HEK293 (cell line): ENCODE results near the gene STRADA.
A peak's percentile ranks its signal among the peaks of the same experiment; 100 is the strongest.

Experiments
- CTCF ChIA-PET: fragments of 350-600 bp; formaldehyde crosslinking; extraction: SDS; loops from one replicate; lab custom pipeline; 2021; ENCODE audit warnings: antibody characterized with exemption; lab: Yijun Ruan, JAX
- POLR2A ChIA-PET: fragments of 300-600 bp; formaldehyde crosslinking; extraction: SDS; loops from one replicate; lab custom pipeline; 2020; ENCODE audit warnings: antibody characterized with exemption, inconsistent platforms; lab: Yijun Ruan, JAX
- H3K27ac ChIP-seq: fragments of 200-500 bp; sonication (Bioruptor generic); 2 replicates; pipeline ENCODE4 v1.5.1; 2014; ENCODE audit warnings: low read depth, low read length, control low read depth, inconsistent platforms; ENCODE audit errors: extremely low read depth
- H3K36me3 ChIP-seq, 2 experiments: fragments of 200-500 bp in 1 of 2; sonication (Bioruptor generic) in 1 of 2; 1 replicate in 1 of 2; 2 replicates in 1 of 2; pipeline ENCODE4 v1.5.1; 2014 to 2017; ENCODE audit warnings: inconsistent platforms in 2 of 2, low read length in 2 of 2; ENCODE audit not compliant: control insufficient read depth in 2 of 2, insufficient read depth in 1 of 2
- H3K4me1 ChIP-seq: fragments of 200-500 bp; sonication (Bioruptor generic); 2 replicates; pipeline ENCODE4 v1.5.1; 2014; ENCODE audit warnings: mild to moderate bottlenecking, low read length, inconsistent platforms; ENCODE audit not compliant: control insufficient read depth, insufficient read depth
- H3K4me3 ChIP-seq: 2 replicates; pipeline ENCODE4 v1.5.1; 2011; ENCODE audit warnings: low read depth, mild to moderate bottlenecking, control low read depth, low read length, moderate library complexity
- H3K9me3 ChIP-seq: fragments of 200-500 bp; sonication (Bioruptor generic); 2 replicates; pipeline ENCODE4 v1.5.1; 2014; ENCODE audit warnings: low read depth, low read length, inconsistent platforms; ENCODE audit not compliant: control insufficient read depth, insufficient read depth
- ATF2 ChIP-seq: fragments of 450-650 bp; formaldehyde crosslinking; IDR thresholded peaks from 2 replicates; pipeline ENCODE4 v1.5.1; 2016; ENCODE audit warnings: missing biosample characterization, missing genetic modification characterization, low read depth
- BCL11B ChIP-seq: fragments of 450-650 bp; formaldehyde crosslinking; IDR thresholded peaks from 2 replicates; pipeline ENCODE4 v1.5.1; 2016; ENCODE audit warnings: low read depth, missing biosample characterization, missing genetic modification characterization
- GLI4 ChIP-seq: fragments of 450-650 bp; formaldehyde crosslinking; IDR thresholded peaks from 2 replicates; pipeline ENCODE4 v1.5.1; 2016; ENCODE audit warnings: missing biosample characterization, missing genetic modification characterization
- GLIS1 ChIP-seq: fragments of 450-650 bp; formaldehyde crosslinking; IDR thresholded peaks from 2 replicates; pipeline ENCODE4 v1.5.1; 2016; ENCODE audit warnings: missing biosample characterization, missing genetic modification characterization
- KLF9 ChIP-seq: fragments of 450-650 bp; formaldehyde crosslinking; IDR thresholded peaks from 2 replicates; pipeline ENCODE4 v1.5.1; 2016; ENCODE audit warnings: missing biosample characterization, missing genetic modification characterization, low read depth
- MEIS1 ChIP-seq: sonication (generic); formaldehyde crosslinking; IDR thresholded peaks from 2 replicates; pipeline ENCODE4 v1.8.1; 2022; ENCODE audit warnings: missing genetic modification reagents, mild to moderate bottlenecking, borderline replicate concordance
- PRDM2 ChIP-seq: fragments of 450-650 bp; formaldehyde crosslinking; IDR thresholded peaks from 2 replicates; pipeline ENCODE4 v1.5.1; 2016; ENCODE audit warnings: missing biosample characterization, missing genetic modification characterization, borderline replicate concordance
- SCRT2 ChIP-seq: fragments of 450-650 bp; formaldehyde crosslinking; IDR thresholded peaks from 2 replicates; pipeline ENCODE4 v1.5.1; 2016; ENCODE audit warnings: missing biosample characterization, missing genetic modification characterization
- SETDB1 ChIP-seq: IDR thresholded peaks from one replicate; pipeline ENCODE4 v1.6.1; 2017; ENCODE audit warnings: mild to moderate bottlenecking, low read length, moderate library complexity, mixed read lengths; ENCODE audit not compliant: insufficient read length
- SP3 ChIP-seq: fragments of 450-650 bp; formaldehyde crosslinking; IDR thresholded peaks from 2 replicates; pipeline ENCODE4 v1.5.1; 2016; ENCODE audit warnings: missing biosample characterization, missing genetic modification characterization
- ZBTB8A ChIP-seq: fragments of 450-650 bp; formaldehyde crosslinking; IDR thresholded peaks from 2 replicates; pipeline ENCODE4 v1.5.1; 2016; ENCODE audit warnings: missing biosample characterization, missing genetic modification characterization
- ZFHX2 ChIP-seq: fragments of 450-650 bp; formaldehyde crosslinking; conservative IDR thresholded peaks from 2 replicates; pipeline ENCODE4 v1.5.1; 2016; ENCODE audit warnings: missing biosample characterization, missing genetic modification characterization
- ZNF146 ChIP-seq: fragments of 450-650 bp; formaldehyde crosslinking; IDR thresholded peaks from 2 replicates; pipeline ENCODE4 v1.5.1; 2016; ENCODE audit warnings: missing biosample characterization, missing genetic modification characterization
- ZNF174 ChIP-seq: fragments of 450-650 bp; formaldehyde crosslinking; IDR thresholded peaks from 2 replicates; pipeline ENCODE4 v1.5.0; 2017; ENCODE audit warnings: missing biosample characterization, mild to moderate bottlenecking, missing genetic modification characterization
- ZNF223 ChIP-seq: fragments of 450-650 bp; formaldehyde crosslinking; IDR thresholded peaks from 2 replicates; pipeline ENCODE4 v1.5.1; 2016; ENCODE audit warnings: missing biosample characterization, missing genetic modification characterization
- ZNF248 ChIP-seq: fragments of 450-650 bp; formaldehyde crosslinking; IDR thresholded peaks from 2 replicates; pipeline ENCODE4 v1.5.1; 2017; ENCODE audit warnings: missing biosample characterization, missing genetic modification characterization
- ZNF366 ChIP-seq: fragments of 450-650 bp; formaldehyde crosslinking; conservative IDR thresholded peaks from 2 replicates; pipeline ENCODE4 v1.5.1; 2016; ENCODE audit warnings: missing biosample characterization, missing genetic modification characterization
- ZNF433 ChIP-seq: fragments of 450-650 bp; formaldehyde crosslinking; IDR thresholded peaks from 2 replicates; pipeline ENCODE4 v1.5.1; 2016; ENCODE audit warnings: missing biosample characterization, missing genetic modification characterization, low read depth
- ZNF473 ChIP-seq: fragments of 450-650 bp; formaldehyde crosslinking; IDR thresholded peaks from 2 replicates; pipeline ENCODE4 v1.5.1; 2017; ENCODE audit warnings: missing biosample characterization, missing genetic modification characterization
- ZNF521 ChIP-seq: fragments of 450-650 bp; formaldehyde crosslinking; IDR thresholded peaks from 2 replicates; pipeline ENCODE4 v1.5.1; 2017; ENCODE audit warnings: missing biosample characterization, mild to moderate bottlenecking, missing genetic modification characterization
- ZNF548 ChIP-seq: fragments of 450-650 bp; formaldehyde crosslinking; IDR thresholded peaks from 2 replicates; pipeline ENCODE4 v1.5.1; 2016; ENCODE audit warnings: missing biosample characterization, missing genetic modification characterization
- ZNF596 ChIP-seq: fragments of 450-650 bp; IDR thresholded peaks from 2 replicates; pipeline ENCODE4 v1.5.0; 2018; ENCODE audit warnings: missing biosample characterization, mild to moderate bottlenecking, missing genetic modification characterization, moderate library complexity
- ZNF600 ChIP-seq: fragments of 450-650 bp; formaldehyde crosslinking; IDR thresholded peaks from 2 replicates; pipeline ENCODE4 v1.5.1; 2016; ENCODE audit warnings: missing biosample characterization, missing genetic modification characterization
- ZNF701 ChIP-seq: fragments of 450-650 bp; formaldehyde crosslinking; IDR thresholded peaks from 2 replicates; pipeline ENCODE4 v1.5.1; 2016; ENCODE audit warnings: missing biosample characterization, missing genetic modification characterization
- ZNF707 ChIP-seq: fragments of 450-650 bp; formaldehyde crosslinking; IDR thresholded peaks from 2 replicates; pipeline ENCODE4 v1.5.1; 2016; ENCODE audit warnings: missing biosample characterization, missing genetic modification characterization
- ZNF76 ChIP-seq: fragments of 450-650 bp; formaldehyde crosslinking; IDR thresholded peaks from 2 replicates; pipeline ENCODE4; 2016; ENCODE audit warnings: low read depth, missing biosample characterization, missing genetic modification characterization, borderline replicate concordance
- ZNF837 ChIP-seq: fragments of 450-650 bp; formaldehyde crosslinking; IDR thresholded peaks from 2 replicates; pipeline ENCODE4 v1.5.1; 2016; ENCODE audit warnings: missing biosample characterization, missing genetic modification characterization
- ZSCAN23 ChIP-seq: fragments of 450-650 bp; formaldehyde crosslinking; IDR thresholded peaks from 2 replicates; pipeline ENCODE4 v1.5.1; 2016; ENCODE audit warnings: missing biosample characterization, missing genetic modification characterization
- ZXDB ChIP-seq: fragments of 450-650 bp; formaldehyde crosslinking; IDR thresholded peaks from 2 replicates; pipeline ENCODE4 v1.5.1; 2016; ENCODE audit warnings: missing biosample characterization, missing genetic modification characterization

The STRADA gene

GRCh38 chr17:63740464-63741142 is 996 bp downstream of the STRADA start (continued):
- no peak for TF ChIP-seq BCL11B (tag by site-specific recombination)
- TF ChIP-seq ZNF248 (tag by site-specific recombination), result no peak
- peak; percentile 61 for TF ChIP-seq ZNF600 (tag by site-specific recombination)
- no peak for TF ChIP-seq SETDB1
- TF ChIP-seq ZNF837, result no peak
- TF ChIP-seq SP3 (tag by site-specific recombination), result no peak
- TF ChIP-seq SCRT2, result no peak
- TF ChIP-seq GLI4 (tag by site-specific recombination), result no peak
- TF ChIP-seq ZNF548, result no peak
- TF ChIP-seq ZNF76 (tag by site-specific recombination), result no peak
- no peak for TF ChIP-seq ATF2 (tag by site-specific recombination)

GRCh38 chr17:63735691-63736090 is 5.9 kb downstream of the STRADA start:
- Histone ChIP-seq H3K4me3 (no peak overlapping the region), H3K4me1 (peaks cover 5% of the 10 kb centered on the region; the same call in 1 of the 2 replicates)
- TF ChIP-seq ZXDB (tag by site-specific recombination) (no peak), ZNF473 (tag by site-specific recombination) (no peak), ZNF433 (tag by site-specific recombination) (no peak), ZNF521 (no peak), ZNF600 (tag by site-specific recombination) (no peak), ZNF174 (no peak), KLF9 (tag by site-specific recombination) (no peak), ZNF366 (tag by site-specific recombination) (no peak), ZBTB8A (no peak), ZNF146 (tag by site-specific recombination) (no peak)
- TF ChIP-seq, all 188 proteins: peak for 0
- no peaks in the 10 kb centered on the region for H3K9me3 ChIP-seq
- CTCF ChIA-PET, result no interaction called here
- H3K36me3 ChIP-seq, result peaks cover 4 to 10% of the 10 kb centered on the region in 2 experiments; a peak in 2 of 3 replicates
- H3K27ac ChIP-seq, result no peak overlapping the region
- POLR2A ChIA-PET, result interaction anchor here (1.1 to 1.4 kb wide), 2 partner anchors 38 to 40 kb away, joined by 3 read pairs; partner anchors contain the start of genes CCDC47 and DDX42

GRCh38 chr17:63722403-63722802 is 19.2 kb downstream of the STRADA start:
- H3K27ac ChIP-seq, result no peak overlapping the region
- ChIA-PET POLR2A (interaction anchor here (1.2 kb wide), 1 partner anchor 51 kb away, joined by 3 read pairs; the partner anchor contains the start of genes CCDC47 and DDX42), CTCF (interaction anchor here (0.6 to 1.0 kb wide), 3 partner anchors 9 to 1351 kb away, joined by 4 to 7 read pairs (median 5); no protein-coding TSS in a partner anchor)
- peaks cover 24 to 34% of the 10 kb centered on the region in 2 experiments for H3K36me3 ChIP-seq
- H3K9me3 ChIP-seq, result no peaks in the 10 kb centered on the region
- no peak overlapping the region for H3K4me3 ChIP-seq
- no peaks in the 10 kb centered on the region for H3K4me1 ChIP-seq
- TF ChIP-seq ZFHX2 (tag by site-specific recombination) (no peak), ZBTB8A (no peak), SP3 (tag by site-specific recombination) (no peak), PRDM2 (no peak), ZXDB (tag by site-specific recombination) (no peak), SETDB1 (no peak), GLIS1 (tag by site-specific recombination) (no peak), ZNF707 (no peak), ZNF223 (no peak), MEIS1 (no peak), ZNF596 (no peak), ZSCAN23 (no peak), ZNF701 (no peak)
